ENCODE measurements around the gene CCL1. TPM values are rescaled to one million over a fixed set of nuclear protein-coding genes. Genes with fewer than 3 reads are reported as not detected.

The CCL1 gene
- not detected for total RNA-seq (ENCODE audit: unreplicated experiment)
- long read RNA-seq: 0 reads

- no peak for TF ChIP-seq CTCF (IDR thresholded peaks at IDR 0.05; ENCODE audit: partially characterized antibody, unreplicated experiment)
- Mint-ChIP-seq H3K4me1 (ENCODE audit: low read depth, unreplicated experiment) (peaks cover 10% of the 10 kb centered on the region), H3K4me3 (ENCODE audit: unreplicated experiment) (no peak within 1 kb of the TSS), H3K27me3 (ENCODE audit: unreplicated experiment) (peaks cover 5% of the 10 kb centered on the region), H3K9me3 (ENCODE audit: unreplicated experiment) (peaks cover 4% of the 10 kb centered on the region), H3K27ac (ENCODE audit: unreplicated experiment) (no peak within 1 kb of the TSS), H3K36me3 (ENCODE audit: unreplicated experiment) (no peaks in the 10 kb centered on the region)
- DNase-seq: no peak
Observed at GRCh38 chr17:34363183-34363661, at the start of gene CCL1. Gene CCL1 (minus strand): TSS chr17:34363233. CDS start chr17:34363161, 72 bp downstream.

- TF ChIP-seq CTCF (IDR thresholded peaks at IDR 0.05; ENCODE audit: partially characterized antibody, unreplicated experiment): no peak
- peaks cover 4% of the 10 kb centered on the region for H3K9me3 Mint-ChIP-seq (ENCODE audit: unreplicated experiment)
- no peaks in the 10 kb centered on the region for H3K36me3 Mint-ChIP-seq (ENCODE audit: unreplicated experiment)
- H3K4me3 Mint-ChIP-seq (ENCODE audit: unreplicated experiment): no peak overlapping the region
- H3K4me1 Mint-ChIP-seq (ENCODE audit: low read depth, unreplicated experiment): peaks cover 3% of the 10 kb centered on the region
- DNase-seq: no peak
- peaks cover 3% of the 10 kb centered on the region for H3K27me3 Mint-ChIP-seq (ENCODE audit: unreplicated experiment)
- no peak overlapping the region for H3K27ac Mint-ChIP-seq (ENCODE audit: unreplicated experiment)
Observed at GRCh38 chr17:34412534-34412933, 49.5 kb upstream of the CCL1 start.

- Mint-ChIP-seq H3K4me1 (ENCODE audit: low read depth, unreplicated experiment) (peaks cover 3% of the 10 kb centered on the region), H3K4me3 (ENCODE audit: unreplicated experiment) (no peak overlapping the region), H3K27me3 (ENCODE audit: unreplicated experiment) (peaks cover 3% of the 10 kb centered on the region), H3K27ac (ENCODE audit: unreplicated experiment) (no peak overlapping the region), H3K9me3 (ENCODE audit: unreplicated experiment) (peaks cover 4% of the 10 kb centered on the region), H3K36me3 (ENCODE audit: unreplicated experiment) (no peaks in the 10 kb centered on the region)
- no peak for DNase-seq
- no peak for TF ChIP-seq CTCF (IDR thresholded peaks at IDR 0.05; ENCODE audit: partially characterized antibody, unreplicated experiment)
Observed at GRCh38 chr17:34411646-34412421, 48.8 kb upstream of the CCL1 start.

GRCh38 chr17:34409352-34409751, 46.3 kb upstream of the CCL1 start:
- no peak for DNase-seq
- Mint-ChIP-seq H3K27ac (ENCODE audit: unreplicated experiment) (no peak overlapping the region), H3K9me3 (ENCODE audit: unreplicated experiment) (peaks cover 4% of the 10 kb centered on the region), H3K4me3 (ENCODE audit: unreplicated experiment) (no peak overlapping the region), H3K36me3 (ENCODE audit: unreplicated experiment) (no peaks in the 10 kb centered on the region), H3K27me3 (ENCODE audit: unreplicated experiment) (peaks cover 3% of the 10 kb centered on the region), H3K4me1 (ENCODE audit: low read depth, unreplicated experiment) (peaks cover 3% of the 10 kb centered on the region)
- TF ChIP-seq CTCF (IDR thresholded peaks at IDR 0.05; ENCODE audit: partially characterized antibody, unreplicated experiment): no peak

GRCh38 chr17:34408439-34408838, 45.4 kb upstream of the CCL1 start:
- no peak overlapping the region for H3K4me3 Mint-ChIP-seq (ENCODE audit: unreplicated experiment)
- peaks cover 3% of the 10 kb centered on the region for H3K4me1 Mint-ChIP-seq (ENCODE audit: low read depth, unreplicated experiment)
- H3K27ac Mint-ChIP-seq (ENCODE audit: unreplicated experiment): no peak overlapping the region
- H3K9me3 Mint-ChIP-seq (ENCODE audit: unreplicated experiment): peaks cover 2% of the 10 kb centered on the region
- H3K36me3 Mint-ChIP-seq (ENCODE audit: unreplicated experiment): no peaks in the 10 kb centered on the region
- no peak for DNase-seq
- TF ChIP-seq CTCF (IDR thresholded peaks at IDR 0.05; ENCODE audit: partially characterized antibody, unreplicated experiment): no peak
- H3K27me3 Mint-ChIP-seq (ENCODE audit: unreplicated experiment): peaks cover 2% of the 10 kb centered on the region

Measured in glutamatergic neuron (in vitro differentiated cells).